HL-60/S4 treated with retinoic acid at 250 ng/mL for 4 days and 3 days (cell line): Measurements from ENCODE around the gene STYX.

Experiments
- in situ Hi-C: fragments of 300-500 bp; cut with MboI; formaldehyde crosslinking; loops from 2 replicates; pipeline ENCODE4 v1.7.0; 2022; ENCODE audit warnings: low sequenced_read_pairs

STYX gene

DNA sequence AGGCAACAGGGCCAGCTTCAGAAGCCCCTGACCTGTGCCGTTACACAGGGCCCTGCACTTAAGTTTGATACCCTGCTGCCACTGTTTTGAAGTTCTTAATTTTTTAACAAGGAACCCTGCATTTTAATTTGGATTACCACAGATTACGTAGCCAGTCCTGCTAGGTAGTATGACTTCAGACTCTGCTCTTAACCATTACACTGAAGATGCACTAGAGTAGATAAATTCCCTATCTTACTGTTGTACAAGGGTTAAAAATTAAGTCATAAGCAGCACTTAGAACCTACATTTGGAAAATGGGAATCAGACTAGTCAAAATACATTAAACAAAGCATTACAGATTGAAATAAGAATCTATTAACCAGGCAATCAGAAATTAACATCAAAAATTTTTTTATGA lies 59.2 kb downstream of the STYX start:
- in situ Hi-C loops: no loop called here

GRCh38 chr14:52790011-52790755 lies 60.2 kb downstream of the STYX start:
- in situ Hi-C loops: no loop called here

DNA sequence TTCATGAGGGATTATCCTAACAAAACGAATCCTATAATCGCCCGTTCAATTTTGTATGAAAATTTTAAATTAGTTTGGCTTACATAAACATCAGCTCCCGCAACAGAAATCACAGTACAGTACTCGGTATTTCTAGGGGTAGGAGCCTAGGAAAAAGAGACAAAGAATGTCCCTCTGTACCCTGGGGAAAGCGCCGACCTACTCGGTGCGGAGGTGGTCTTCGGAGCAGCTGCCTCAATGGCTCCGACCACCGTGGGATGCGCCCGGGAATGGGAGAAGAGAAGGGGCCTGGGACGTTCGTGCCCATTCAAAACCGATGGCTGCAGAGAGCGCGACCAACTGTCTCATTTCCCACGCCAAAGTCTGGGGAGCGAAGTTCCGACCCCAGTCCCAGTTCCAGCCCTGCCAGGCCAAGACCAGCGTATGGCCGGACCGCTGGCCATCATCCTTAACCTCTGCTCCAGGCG lies 60.8 kb downstream of the STYX start:
- in situ Hi-C loops: no loop called here

DNA sequence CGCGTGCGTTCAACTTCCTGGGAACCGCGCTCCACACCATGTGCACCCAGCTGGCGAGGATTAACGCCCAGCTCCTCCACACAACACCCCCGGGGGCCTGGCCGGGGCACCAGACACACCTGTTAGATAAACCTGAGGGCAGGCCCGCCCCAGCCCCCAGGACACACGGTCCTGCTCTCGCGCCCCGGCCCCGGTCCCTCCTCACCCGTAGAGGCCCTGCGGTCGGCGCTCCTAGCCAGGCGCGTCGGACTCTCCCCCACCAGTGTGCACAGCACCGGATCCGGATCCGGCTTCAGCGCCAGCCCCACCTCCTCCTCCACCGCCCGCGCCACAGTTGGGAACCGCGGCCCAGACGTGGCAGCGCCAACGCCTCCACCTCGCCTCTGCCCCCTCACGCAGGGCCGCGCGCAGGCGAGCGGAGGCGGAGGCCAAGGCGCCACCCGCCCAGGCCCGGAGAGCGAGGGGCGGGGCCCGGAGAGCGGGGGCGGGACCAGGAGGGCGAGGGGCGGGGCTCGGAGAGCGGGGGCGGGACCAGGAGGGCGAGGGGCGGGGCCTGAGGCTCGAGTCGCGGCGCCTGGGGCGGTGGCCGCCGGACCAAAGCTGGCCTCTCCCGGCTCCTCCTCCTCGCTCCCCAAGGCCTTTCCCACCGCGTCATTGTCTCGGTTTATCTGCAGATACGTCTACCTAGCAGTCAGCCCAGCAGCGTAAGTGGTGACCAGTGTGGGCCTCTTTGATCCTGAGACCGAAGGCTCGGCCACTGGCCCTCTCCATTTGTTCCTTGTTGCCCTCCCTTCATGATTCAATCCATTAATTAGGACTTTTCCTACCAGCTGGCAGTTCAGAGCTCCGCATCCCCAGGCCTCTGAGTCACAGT lies 61.5 kb downstream of the STYX start, which contains the start of gene GNPNAT1:
Gene GNPNAT1 (minus strand): TSS at position 385 of the 874 bp plus-strand sequence. CDS start 6,957 bp downstream, outside the sequence.
- in situ Hi-C loops: no loop called here

- in situ Hi-C loops: no loop called here
Measured at GRCh38 chr14:52792097-52792415, 62.1 kb downstream of the STYX start.

GRCh38 chr14:52793061-52793460 lies 63.1 kb downstream of the STYX start:
- in situ Hi-C loops: no loop called here

- in situ Hi-C loops: no loop called here
Measured at GRCh38 chr14:52797653-52798052, 67.7 kb downstream of the STYX start.

DNA sequence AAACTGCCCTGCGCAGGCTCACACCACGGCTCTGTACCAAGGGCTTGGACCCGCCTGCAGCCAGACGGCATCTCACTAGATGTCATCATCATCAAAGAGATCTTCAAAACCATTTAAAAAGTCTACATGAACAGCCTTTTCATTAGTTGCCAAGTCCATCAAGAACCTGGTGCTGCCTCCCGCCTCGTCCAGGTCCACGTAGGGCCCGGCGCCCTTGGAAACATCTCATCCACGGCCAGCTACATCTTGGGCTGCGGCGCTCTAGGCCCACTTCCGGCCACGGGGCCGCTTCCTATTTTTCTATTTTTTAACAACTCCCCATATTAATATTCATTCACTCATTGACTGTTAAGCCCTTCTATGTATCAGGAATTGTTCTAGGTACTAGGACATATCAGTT lies 68.9 kb downstream of the STYX start:
- in situ Hi-C loops: no loop called here

DNA sequence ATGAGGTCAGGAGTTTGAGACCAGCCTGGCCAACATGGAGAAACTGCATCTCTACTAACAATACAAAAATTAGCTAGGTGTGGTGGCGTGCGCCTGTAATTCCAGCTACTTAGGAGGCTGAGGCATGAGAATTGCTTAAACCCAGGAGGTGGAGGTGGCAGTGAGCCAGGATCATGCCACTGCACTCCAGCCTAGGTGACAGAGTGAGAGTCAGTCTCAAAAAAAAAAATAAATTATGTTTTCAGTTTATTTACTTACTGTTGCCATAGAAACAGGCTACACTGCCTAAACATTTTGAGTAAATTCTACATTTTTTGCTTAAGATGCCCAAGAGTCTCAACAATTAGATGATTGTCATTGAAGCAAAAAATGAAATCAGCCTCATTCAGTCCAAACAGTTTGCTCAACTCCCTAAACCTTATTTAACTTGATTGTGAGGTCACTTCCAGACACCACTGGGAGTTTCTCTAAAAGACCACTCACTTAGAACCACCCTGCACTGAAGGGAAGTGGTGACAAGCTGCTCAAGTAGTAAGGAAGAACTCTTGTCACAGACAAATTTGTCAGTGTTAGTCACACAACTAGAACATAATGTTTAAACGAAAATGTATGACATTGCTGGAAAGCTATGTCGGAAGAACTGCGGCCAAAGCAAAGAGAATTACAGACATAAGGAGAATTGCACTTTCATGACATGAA lies 71.2 kb downstream of the STYX start:
- in situ Hi-C loops: loop anchor here (25.0 kb wide), 1 partner anchor 511 kb away; no protein-coding TSS in a partner anchor

DNA sequence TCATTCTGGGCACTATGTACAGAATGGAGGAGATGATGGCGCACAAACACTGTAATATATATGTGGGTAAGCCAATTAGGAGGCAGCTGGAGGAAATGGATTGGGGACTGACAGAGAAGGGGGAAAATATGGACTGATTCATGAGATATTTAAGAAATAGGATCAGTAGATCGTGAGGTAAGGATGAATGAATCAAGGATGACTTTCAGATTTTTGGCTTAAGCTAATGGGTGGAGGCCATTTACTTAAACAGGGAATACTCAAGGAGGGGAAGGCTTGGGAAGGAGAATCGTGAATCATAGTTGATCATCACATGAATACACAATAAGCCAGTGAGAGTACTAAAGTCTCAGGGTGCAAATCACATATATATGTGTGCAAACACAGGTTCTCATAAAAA lies 72.6 kb downstream of the STYX start:
- in situ Hi-C loops: loop anchor here (25.0 kb wide), 1 partner anchor 510 kb away; no protein-coding TSS in a partner anchor

- in situ Hi-C loops: loop anchor here (25.0 kb wide), 1 partner anchor 506 kb away; no protein-coding TSS in a partner anchor
Measured at GRCh38 chr14:52806115-52806514, 76.1 kb downstream of the STYX start.

DNA sequence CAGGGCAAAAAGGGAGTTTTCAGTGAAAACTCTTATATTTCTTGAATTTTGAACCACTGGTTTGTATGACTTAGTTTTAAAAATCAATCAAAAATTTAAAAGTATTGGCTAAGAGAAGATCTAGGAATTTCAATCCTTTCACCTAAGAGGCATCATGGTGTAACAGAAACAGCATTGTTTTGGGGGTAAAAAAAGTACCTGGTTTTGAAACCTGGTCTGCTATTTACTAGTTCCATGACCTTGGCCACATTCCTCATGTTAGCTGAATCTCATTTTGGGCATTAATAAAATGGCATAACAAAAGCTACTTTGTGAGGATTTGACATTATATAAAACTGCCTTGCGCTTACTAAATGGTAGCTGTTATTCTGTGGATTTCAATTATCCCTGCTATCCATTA lies 78.1 kb downstream of the STYX start:
- in situ Hi-C loops: loop anchor here (25.0 kb wide), 1 partner anchor 504 kb away; no protein-coding TSS in a partner anchor

GRCh38 chr14:52821805-52822250 lies 91.9 kb downstream of the STYX start:
- in situ Hi-C loops: loop anchor here (25.0 kb wide), 1 partner anchor 490 kb away; no protein-coding TSS in a partner anchor

GRCh38 chr14:52824462-52824861 lies 94.5 kb downstream of the STYX start:
- in situ Hi-C loops: loop anchor here (25.0 kb wide), 1 partner anchor 488 kb away; no protein-coding TSS in a partner anchor
